NCI-H2227 (cell line): ENCODE data around the gene COL4A6.

ENCODE experiments used
- DNase-seq: peaks from one replicate; lab custom pipeline; 2025; ENCODE audit not compliant: unreplicated experiment; lab: John Stamatoyannopoulos, UW

Gene COL4A6

DNA sequence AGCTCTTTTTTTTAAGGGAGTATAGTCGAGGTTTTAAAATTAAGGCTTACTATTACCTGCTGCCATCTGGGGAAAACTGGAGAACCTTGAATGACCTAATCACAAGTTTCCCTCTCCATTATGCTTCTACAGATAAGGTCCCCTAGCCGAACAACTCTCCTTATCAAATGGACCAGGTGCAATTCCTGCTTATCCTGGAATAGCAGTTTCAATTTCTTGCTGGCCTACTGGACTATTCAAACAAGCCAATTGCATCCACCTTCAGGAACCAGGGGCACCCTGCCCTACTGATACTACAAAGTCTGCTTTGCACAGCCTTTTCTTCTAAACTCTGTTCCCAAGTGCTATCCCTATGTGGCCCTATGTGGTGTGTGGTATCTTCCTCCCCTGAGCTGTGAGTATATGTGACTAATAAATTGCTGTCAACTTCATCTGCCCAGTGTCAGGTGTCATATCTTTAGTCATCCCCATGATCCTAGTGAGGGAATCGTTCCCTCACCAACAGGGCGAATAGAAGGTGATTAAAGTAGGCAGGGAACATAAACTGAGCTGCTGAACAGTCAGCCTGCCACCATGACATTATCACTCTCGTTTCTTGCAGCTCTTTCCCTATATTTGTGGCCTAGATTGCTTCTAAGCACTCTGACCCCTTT, 218.1 kb downstream of the COL4A6 start:
- no peak for DNase-seq

GRCh38 chrX:108217876-108218275, 220.3 kb downstream of the COL4A6 start:
- no peak for DNase-seq

DNA sequence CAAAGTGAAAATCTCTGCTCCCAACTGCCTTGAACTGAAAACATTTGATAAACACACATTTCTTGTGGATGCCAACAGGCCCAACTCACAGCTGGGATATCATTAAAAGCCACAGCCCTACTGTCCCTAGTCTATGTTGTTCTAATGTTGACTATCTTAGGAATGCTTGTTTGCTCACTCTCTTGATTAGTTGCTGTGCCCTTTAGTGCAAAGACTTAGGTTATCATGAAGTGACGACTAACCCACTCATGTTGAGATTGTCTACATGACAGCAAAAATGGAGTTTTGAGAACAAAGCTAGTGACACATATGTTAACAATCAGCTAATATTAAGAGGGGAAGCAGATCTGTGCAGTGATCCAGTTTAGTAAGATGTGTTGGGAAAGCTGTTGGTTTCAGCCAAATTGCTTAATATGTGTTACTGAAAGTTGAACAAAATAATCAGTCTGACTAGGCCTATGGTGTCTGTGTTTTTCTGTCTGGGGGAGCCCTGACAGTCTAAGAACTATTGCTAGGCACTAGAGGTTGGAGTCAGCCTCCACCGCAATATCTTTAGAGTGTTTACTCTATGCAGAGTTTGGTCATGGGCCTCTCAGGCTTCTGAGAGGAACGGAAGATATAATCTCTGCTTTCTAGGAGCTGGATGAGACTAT, 221.2 kb downstream of the COL4A6 start:
- no peak for DNase-seq

DNA sequence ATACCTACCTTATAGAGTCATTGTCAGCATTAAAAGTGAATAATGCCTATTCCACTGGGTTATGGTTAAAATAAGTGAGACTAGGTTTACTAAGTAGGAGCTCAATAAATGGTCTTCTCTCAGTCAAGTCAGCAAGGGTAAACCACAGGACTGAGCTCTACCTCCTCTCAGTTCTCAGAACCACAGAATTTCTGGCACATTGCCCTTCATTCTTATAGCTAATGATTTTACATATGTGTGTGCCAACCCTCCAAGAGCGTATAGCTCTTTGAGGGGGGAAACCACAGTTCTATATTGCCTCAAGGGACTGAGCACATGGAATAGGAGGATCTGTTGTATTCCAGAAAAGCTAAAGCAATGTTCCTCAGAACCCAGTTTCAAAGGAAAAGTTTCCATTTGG, 221.8 kb downstream of the COL4A6 start:
- DNase-seq, result no peak

DNA sequence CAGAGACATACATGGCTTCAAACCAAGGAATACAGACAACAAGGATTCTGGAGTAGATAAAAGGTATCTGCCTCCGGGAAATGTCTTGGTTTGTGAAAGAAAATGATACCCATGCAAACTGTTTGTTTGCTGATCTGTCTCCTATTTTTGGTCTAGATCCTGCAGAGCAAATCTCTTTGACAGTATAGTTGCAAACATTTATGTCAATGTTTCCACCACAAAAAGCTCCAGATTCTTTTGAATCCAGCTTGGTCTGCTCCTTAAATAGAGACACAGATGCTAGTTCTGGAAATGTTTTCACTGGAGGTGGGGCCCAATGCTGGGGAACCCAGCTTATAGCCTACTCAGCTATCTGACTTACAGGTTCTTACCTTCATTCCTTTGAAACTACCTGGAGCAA, 226.9 kb downstream of the COL4A6 start:
- no peak for DNase-seq

DNA sequence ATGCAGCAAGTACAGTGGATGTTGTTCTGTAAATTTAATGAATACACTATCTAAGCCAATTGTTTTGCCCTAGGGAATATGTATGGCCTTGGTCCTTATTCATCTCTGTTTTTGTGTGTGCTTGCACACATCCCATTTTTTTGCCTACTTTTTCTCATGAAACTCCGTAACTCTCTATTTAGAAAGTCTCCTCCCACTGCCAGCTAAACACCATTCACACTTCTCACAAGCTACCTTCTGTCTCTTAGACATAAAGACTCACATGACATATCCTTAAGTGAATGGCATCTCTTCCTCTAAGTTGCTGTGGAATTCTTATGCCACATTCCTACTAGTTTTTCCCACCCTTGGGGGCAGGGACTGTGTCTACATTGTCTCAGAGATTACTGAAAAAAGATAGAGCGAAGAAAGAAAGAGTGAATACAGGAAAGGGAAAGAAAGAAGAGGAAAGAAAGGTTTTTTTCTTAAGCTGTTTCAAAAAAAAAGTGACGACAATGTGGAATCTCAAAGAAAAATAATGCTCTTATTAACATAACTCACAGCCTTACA, 229.1 kb downstream of the COL4A6 start:
- no peak for DNase-seq

- no peak for DNase-seq
Measured at GRCh38 chrX:108203540-108203939, 234.7 kb downstream of the COL4A6 start.

DNA sequence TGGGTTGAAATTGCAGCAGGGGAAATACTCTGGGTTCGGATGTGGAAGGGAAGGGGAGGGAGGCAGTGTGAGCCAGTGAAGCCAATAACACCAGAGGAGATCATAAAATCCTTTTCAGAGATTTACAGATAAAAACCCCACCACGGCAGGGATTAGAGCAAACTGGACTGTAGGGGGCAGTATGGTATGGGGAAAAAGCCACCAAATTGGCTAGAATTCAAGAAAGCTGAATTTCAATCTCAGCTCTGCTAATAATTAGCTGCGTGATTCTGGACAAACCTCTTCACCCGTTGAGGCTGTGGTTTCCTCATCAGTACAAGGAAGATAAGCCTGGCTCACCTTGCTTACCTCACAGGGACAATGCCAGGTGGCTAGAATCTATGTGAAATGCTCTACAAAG, 238.5 kb downstream of the COL4A6 start:
- DNase-seq, result peak; percentile 40

DNA sequence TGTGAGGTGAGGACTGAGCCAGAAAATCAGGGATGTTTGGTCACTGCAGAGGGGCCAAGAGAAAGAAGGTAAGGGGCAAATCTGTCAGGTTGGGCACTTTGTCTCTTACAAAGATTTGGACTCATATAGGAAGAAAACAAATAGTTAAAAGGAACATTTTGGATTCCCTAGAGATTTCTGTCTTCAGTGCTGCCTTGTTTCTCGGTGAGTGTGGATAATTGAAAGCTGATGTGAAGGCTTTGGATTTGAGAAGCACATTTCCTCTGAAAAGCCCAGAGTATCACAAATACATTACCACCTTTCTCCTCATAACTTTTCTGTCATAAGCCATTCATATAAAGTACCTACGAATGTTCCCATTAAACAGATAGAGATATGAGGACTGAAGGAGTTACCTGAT, 239.2 kb downstream of the COL4A6 start:
- no peak for DNase-seq

- no peak for DNase-seq
Measured at GRCh38 chrX:108198420-108198819, 239.8 kb downstream of the COL4A6 start.

DNA sequence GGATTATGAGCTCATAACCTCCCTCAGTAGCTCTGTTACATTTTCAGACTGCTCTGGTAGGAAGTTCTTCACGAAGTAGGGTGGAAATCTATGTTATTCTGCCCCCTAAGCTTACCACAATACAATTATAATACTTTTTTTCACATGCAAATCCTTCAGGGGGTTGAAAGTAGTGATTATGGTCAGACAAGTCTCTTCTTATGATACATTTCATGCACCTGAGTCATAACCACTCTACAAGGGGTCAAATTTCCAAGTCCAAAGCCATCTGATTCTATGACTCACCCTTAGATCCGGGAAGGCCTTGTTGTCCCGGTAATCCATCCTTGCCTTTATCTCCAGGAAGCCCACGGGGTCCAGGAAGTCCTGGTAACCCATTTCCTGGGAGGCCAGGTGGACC, 251.4 kb downstream of the COL4A6 start:
- DNase-seq, result no peak

DNA sequence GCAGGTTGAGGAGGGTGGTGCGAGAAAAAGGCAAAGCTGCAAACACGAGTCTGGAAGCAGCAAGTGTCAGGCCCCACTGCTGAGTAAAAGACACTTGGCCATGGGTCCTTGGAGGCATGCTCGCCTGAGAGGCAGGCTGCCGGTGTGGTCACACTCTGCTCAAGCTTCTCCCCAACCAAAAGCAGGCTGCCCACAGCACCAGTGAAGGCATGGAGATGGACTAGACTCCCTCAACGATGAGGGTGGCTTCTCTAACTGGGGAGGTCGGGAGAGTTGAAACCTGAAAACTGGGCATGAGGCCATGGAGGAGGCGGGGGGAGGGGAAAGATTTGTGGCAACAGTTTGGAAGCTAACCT, 260.1 kb downstream of the COL4A6 start:
- DNase-seq, result no peak

- DNase-seq, result no peak
Measured at GRCh38 chrX:108177351-108178142, 260.7 kb downstream of the COL4A6 start.

DNA sequence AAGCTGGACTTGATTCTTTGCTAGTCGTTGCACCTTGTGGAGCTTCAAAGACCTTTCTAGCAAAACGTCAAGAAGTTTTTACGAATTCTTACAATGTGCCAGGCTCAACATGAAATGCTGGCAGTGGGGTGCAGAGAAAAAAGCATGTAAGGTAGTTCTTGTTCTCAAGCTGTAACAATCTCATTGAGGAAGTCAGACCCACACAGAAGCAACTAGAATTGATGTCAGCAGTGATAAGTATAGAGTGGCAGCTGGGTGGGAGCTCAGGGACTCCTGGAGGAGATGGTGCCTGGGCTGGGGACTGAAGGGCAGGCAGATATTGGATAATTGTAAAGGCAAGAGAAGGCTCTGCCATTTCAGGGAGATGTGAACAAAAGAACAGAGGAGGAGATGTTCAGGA, 264.3 kb downstream of the COL4A6 start:
- DNase-seq, result no peak

- no peak for DNase-seq
Measured at GRCh38 chrX:108171671-108172070, 266.6 kb downstream of the COL4A6 start.

GRCh38 chrX:108169768-108170167, 268.5 kb downstream of the COL4A6 start:
- DNase-seq, result no peak

DNA sequence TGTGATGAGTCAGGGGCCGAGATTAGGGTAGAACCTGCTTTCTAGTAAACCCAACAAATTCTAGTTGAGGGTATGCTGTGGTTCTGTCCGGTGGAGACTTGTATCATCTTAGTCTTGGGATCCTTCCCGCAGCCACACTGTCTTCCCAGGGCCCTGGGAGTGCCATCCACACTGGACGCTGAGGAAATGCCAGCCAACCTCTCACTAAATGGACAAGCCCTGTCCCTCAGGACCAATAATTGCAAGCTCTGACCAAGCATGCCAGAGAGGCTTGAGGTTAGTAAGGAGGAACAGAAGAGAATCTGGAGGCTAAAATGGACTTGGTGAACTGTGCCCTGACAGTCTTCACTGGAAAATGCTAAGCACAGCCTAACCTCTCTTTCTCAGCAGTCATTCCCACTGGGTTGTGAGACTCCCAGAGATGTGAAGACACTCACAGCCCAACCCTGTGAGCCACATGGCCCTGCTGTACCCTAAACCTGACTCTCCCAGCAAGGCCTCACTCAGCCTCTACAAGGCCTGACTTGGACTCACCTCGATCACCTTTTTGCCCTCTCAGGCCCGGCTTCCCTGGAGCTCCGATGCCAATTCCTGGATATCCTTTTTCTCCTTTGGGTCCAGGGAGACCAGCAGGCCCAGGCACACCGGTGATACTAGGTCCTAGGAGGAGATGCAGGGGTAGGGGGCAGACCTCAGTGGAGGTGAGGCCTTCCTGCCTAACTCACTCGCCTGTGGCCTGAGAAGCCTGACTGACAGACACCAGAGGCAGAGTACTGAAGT, 269.1 kb downstream of the COL4A6 start:
- no peak for DNase-seq

DNA sequence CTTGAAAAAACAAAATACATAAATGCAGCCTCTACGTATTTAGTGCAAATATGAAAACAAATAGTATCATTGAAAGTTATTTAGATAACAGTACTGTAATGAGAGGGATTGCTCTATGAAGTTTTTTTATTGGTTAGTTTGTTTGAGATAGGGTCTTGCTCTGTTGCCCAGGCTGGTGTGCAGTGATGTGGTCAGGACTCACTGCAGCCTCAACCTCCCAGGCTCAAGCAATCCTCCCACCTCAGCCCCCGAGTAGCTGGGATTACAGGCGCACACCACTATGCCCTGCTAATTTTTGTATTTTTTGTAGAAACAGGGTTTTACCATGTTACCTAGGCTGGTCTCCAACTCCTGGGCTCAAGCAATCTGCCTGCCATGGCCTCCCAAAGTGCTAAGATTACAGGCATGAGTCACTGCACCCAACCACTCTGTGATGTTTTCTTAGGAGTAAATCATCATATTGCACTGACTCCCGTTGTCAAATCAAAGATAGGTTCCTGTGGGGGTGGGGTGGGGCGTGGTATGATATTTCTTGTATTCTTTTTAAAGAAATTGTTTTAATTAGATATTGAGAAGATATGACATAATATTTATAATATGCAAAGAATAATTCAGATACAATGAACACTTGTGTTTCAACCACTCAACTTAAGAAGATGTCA, 270.9 kb downstream of the COL4A6 start:
- DNase-seq, result no peak

DNA sequence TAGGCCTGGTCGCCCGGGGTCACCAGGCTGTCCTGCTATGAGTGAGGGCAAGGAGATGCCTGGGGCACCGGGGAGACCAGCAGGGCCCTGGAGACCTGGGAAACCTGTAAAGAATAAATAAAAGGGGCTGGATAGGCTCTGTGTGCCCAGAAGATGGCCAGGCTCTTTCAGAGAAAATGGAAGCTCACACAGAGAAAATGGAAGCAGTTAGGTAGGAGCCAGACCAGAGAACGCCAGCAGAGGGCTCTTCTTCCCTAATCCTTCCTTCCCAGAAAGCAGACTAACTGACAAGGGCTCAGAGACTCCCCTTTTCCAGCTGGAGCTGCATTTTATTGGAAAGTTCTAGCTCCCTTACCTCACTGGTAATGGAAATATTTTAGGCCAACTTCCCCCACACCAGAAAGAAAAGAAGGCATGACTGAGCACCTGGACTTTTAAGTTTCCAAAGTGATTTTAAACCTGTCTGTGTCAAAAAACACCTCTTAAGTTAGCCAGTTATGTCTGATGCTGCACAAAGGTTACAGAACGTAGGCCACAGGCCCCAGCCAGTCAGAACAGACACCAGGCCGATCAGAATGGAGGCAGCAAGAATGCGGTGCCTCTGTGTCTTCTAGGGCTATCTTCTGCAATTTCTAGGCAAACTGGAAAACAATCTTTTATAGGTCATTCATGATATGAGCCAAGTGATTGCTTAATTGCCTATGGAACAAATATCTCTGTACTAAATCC, 272.7 kb downstream of the COL4A6 start:
- peak; percentile 65 for DNase-seq
